Forelimb muscle (tissue), 1 donor: ENCODE measurements around the gene CCT5. TPM values are rescaled to one million over a fixed set of nuclear protein-coding genes. Genes with fewer than 3 reads are reported as not detected.
"Not testable (repeated sequence)": the region's sequence is repeated elsewhere in the genome, so short reads cannot be mapped to it uniquely, and the experiment has no call there.

ENCODE experiments used
- DNase-seq: peaks from one replicate; pipeline ENCODE4 v3.0.0-alpha.2; 2013; ENCODE audit warnings: low read depth
- polyA plus RNA-seq: library from polyadenylated mRNA; unstranded; fragments of 120-200 nt; gene quantifications from one replicate; pipeline ENCODE4 v1.2.1, GENCODE V29; 2013; ENCODE audit not compliant: insufficient read length

Gene CCT5
- polyA plus RNA-seq, 1 donor: 159 TPM

GRCh38 chr5:10246761-10247160 is 3.3 kb upstream of the CCT5 start:
- no peak for DNase-seq

GRCh38 chr5:10247217-10247616 is 2.9 kb upstream of the CCT5 start:
- not testable (repeated sequence) for DNase-seq

GRCh38 chr5:10248378-10249260 is 1.5 kb upstream of the CCT5 start:
- DNase-seq: no peak

- no peak for DNase-seq
Measured at GRCh38 chr5:10250806-10251276, 761 bp downstream of the CCT5 start.

GRCh38 chr5:10251405-10251804 is 1.3 kb downstream of the CCT5 start:
- no peak for DNase-seq

GRCh38 chr5:10253390-10253789 is 3.3 kb downstream of the CCT5 start:
- no peak for DNase-seq

GRCh38 chr5:10254686-10255085 is 4.6 kb downstream of the CCT5 start:
- DNase-seq: no peak

- DNase-seq: no peak
Measured at GRCh38 chr5:10257870-10258269, 7.8 kb downstream of the CCT5 start.

- no peak for DNase-seq
Measured at GRCh38 chr5:10259899-10260298, 9.8 kb downstream of the CCT5 start.

- no peak for DNase-seq
Measured at GRCh38 chr5:10261065-10261464, 11.0 kb downstream of the CCT5 start.

- DNase-seq: no peak
Measured at GRCh38 chr5:10262121-10262774, 12.2 kb downstream of the CCT5 start.

GRCh38 chr5:10262995-10263394 is 12.9 kb downstream of the CCT5 start:
- no peak for DNase-seq

GRCh38 chr5:10264604-10265003 is 14.5 kb downstream of the CCT5 start:
- DNase-seq: no peak

GRCh38 chr5:10265245-10266109 is 15.4 kb downstream of the CCT5 start:
- no peak for DNase-seq

GRCh38 chr5:10266137-10266536 is 16.1 kb downstream of the CCT5 start:
- no peak for DNase-seq

- DNase-seq: no peak
Measured at GRCh38 chr5:10266839-10267238, 16.8 kb downstream of the CCT5 start.

- DNase-seq: no peak
Measured at GRCh38 chr5:10268100-10268499, 18.0 kb downstream of the CCT5 start.

- no peak for DNase-seq
Measured at GRCh38 chr5:10272053-10272874, 22.2 kb downstream of the CCT5 start.

- DNase-seq: not testable (repeated sequence)
Measured at GRCh38 chr5:10272875-10273209, 22.8 kb downstream of the CCT5 start.

- DNase-seq: no peak
Measured at GRCh38 chr5:10275460-10275859, 25.4 kb downstream of the CCT5 start.

- DNase-seq: no peak
Measured at GRCh38 chr5:10275991-10276390, 25.9 kb downstream of the CCT5 start.
